HG03064 (cell line): Measurements from ENCODE around the gene CD276.

ENCODE experiments used
- ATAC-seq: cut with Tn5 transposase; IDR thresholded peaks from one replicate; pipeline ENCODE4 v1.9.1; 2021; ENCODE audit warnings: low read depth; ENCODE audit not compliant: unreplicated experiment

CD276 gene

GRCh38 chr15:73760330-73761329 lies 76.4 kb downstream of the CD276 start:
- ATAC-seq: no peak

GRCh38 chr15:73763931-73764330 lies 79.7 kb downstream of the CD276 start:
- ATAC-seq: no peak
